SK-N-DZ (cell line): ENCODE measurements around the gene IMMP2L.

Experiments
- DNase-seq: peaks from one replicate; pipeline ENCODE4 v3.0.0-alpha.2; 2015; ENCODE audit warnings: low spot score

Gene IMMP2L

GRCh38 chr7:111558991-111559390 is 3.3 kb downstream of the IMMP2L start:
- peak; percentile 45 for DNase-seq

- DNase-seq: no peak
These were observed 5.3 kb downstream of the IMMP2L start for GRCh38 chr7:111556977-111557376.

- DNase-seq: no peak
These were observed 8.2 kb downstream of the IMMP2L start for GRCh38 chr7:111554086-111554485.

- DNase-seq: no peak
These were observed 21.2 kb downstream of the IMMP2L start for GRCh38 chr7:111541067-111541466.

- DNase-seq: no peak
These were observed 22.0 kb downstream of the IMMP2L start for GRCh38 chr7:111540199-111540815.

- no peak for DNase-seq
These were observed 25.2 kb downstream of the IMMP2L start for GRCh38 chr7:111537134-111537533.

- no peak for DNase-seq
These were observed 27.0 kb downstream of the IMMP2L start for GRCh38 chr7:111535142-111535870.

GRCh38 chr7:111532625-111533024 is 29.7 kb downstream of the IMMP2L start:
- no peak for DNase-seq

- no peak for DNase-seq
These were observed 30.3 kb downstream of the IMMP2L start for GRCh38 chr7:111531993-111532392.

- DNase-seq: no peak
These were observed 32.0 kb downstream of the IMMP2L start for GRCh38 chr7:111530356-111530668.

GRCh38 chr7:111529507-111530355 is 32.6 kb downstream of the IMMP2L start:
- no peak for DNase-seq

- DNase-seq: no peak
These were observed 34.0 kb downstream of the IMMP2L start for GRCh38 chr7:111528331-111528730.

GRCh38 chr7:111527545-111527944 is 34.7 kb downstream of the IMMP2L start:
- DNase-seq: no peak

GRCh38 chr7:111525100-111525499 is 37.2 kb downstream of the IMMP2L start:
- DNase-seq: no peak

GRCh38 chr7:111521660-111522059 is 40.6 kb downstream of the IMMP2L start:
- DNase-seq: no peak

GRCh38 chr7:111518264-111518663 is 44.0 kb downstream of the IMMP2L start:
- DNase-seq: no peak

- DNase-seq: no peak
These were observed 44.7 kb downstream of the IMMP2L start for GRCh38 chr7:111517549-111517951.

GRCh38 chr7:111516612-111517011 is 45.7 kb downstream of the IMMP2L start:
- no peak for DNase-seq

GRCh38 chr7:111513566-111513965 is 48.7 kb downstream of the IMMP2L start:
- DNase-seq: no peak

- no peak for DNase-seq
These were observed 50.4 kb downstream of the IMMP2L start for GRCh38 chr7:111511845-111512244.

- DNase-seq: no peak
These were observed 51.5 kb downstream of the IMMP2L start for GRCh38 chr7:111510584-111511378.

- DNase-seq: no peak
These were observed 52.2 kb downstream of the IMMP2L start for GRCh38 chr7:111510062-111510461.
